Measurements from ENCODE around the gene KIAA1191.
"Not testable (repeated sequence)": the region's sequence is repeated elsewhere in the genome, so short reads cannot be mapped to it uniquely, and the experiment has no call there.

The KIAA1191 gene

GRCh38 chr5:176317534-176318374 lies 43.8 kb downstream of the KIAA1191 start:
- DNase-seq (ENCODE audit: low read depth), result no peak

- DNase-seq (ENCODE audit: low read depth), result not testable (repeated sequence)
Observed at GRCh38 chr5:176305356-176305755, 56.2 kb downstream of the KIAA1191 start.
